Neural crest cell (in vitro differentiated cells): ENCODE data around the gene STAB2. TPM values are rescaled to one million over a fixed set of nuclear protein-coding genes. Genes with fewer than 3 reads are reported as not detected.

ENCODE experiments used
- DNase-seq: peaks from one replicate; pipeline ENCODE4 v3.0.0; 2021; ENCODE audit warnings: low read depth, mixed read lengths, low spot score
- H3K27ac Mint-ChIP-seq: one replicate; pipeline ENCODE4 v1.8.0; 2021; ENCODE audit warnings: mild to moderate bottlenecking, mixed read lengths; ENCODE audit not compliant: unreplicated experiment
- H3K27me3 Mint-ChIP-seq: 2 replicates; pipeline ENCODE4 v1.8.0; 2021; ENCODE audit warnings: low read depth, mild to moderate bottlenecking, mixed read lengths
- H3K36me3 Mint-ChIP-seq: 2 replicates; pipeline ENCODE4 v1.8.0; 2021; ENCODE audit warnings: low read depth, mild to moderate bottlenecking, mixed read lengths
- H3K4me1 Mint-ChIP-seq: 2 replicates; pipeline ENCODE4 v1.8.0; 2021; ENCODE audit warnings: mixed read lengths
- H3K4me3 Mint-ChIP-seq: one replicate; pipeline ENCODE4 v1.8.0; 2021; ENCODE audit warnings: mild to moderate bottlenecking, mixed read lengths
- H3K9me3 Mint-ChIP-seq: 2 replicates; pipeline ENCODE4 v1.8.0; 2021; ENCODE audit warnings: mixed read lengths
- CTCF ChIP-seq: fragments of 200-600 bp; sonication (generic); conservative IDR thresholded peaks from 2 replicates; pipeline ENCODE4 v1.5.0; 2021; ENCODE audit warnings: antibody characterized with exemption, mild to moderate bottlenecking
- total RNA-seq: library from RNA; stranded (reverse); gene quantifications from 2 replicates; pipeline ENCODE4 v1.2.1, GENCODE V29; 2021

The STAB2 gene
- total RNA-seq, 1 donor from 2014 or later: not detected

GRCh38 chr12:103688376-103689063, 101.4 kb downstream of the STAB2 start:
- Mint-ChIP-seq H3K4me3 (no peak overlapping the region), H3K27me3 (no peaks in the 10 kb centered on the region), H3K4me1 (no peaks in the 10 kb centered on the region), H3K9me3 (no peaks in the 10 kb centered on the region), H3K36me3 (no peaks in the 10 kb centered on the region), H3K27ac (no peak overlapping the region)
- DNase-seq: no peak
- TF ChIP-seq CTCF: no peak

- no peak overlapping the region for H3K27ac Mint-ChIP-seq
- no peaks in the 10 kb centered on the region for H3K4me1 Mint-ChIP-seq
- no peaks in the 10 kb centered on the region for H3K9me3 Mint-ChIP-seq
- no peaks in the 10 kb centered on the region for H3K36me3 Mint-ChIP-seq
- DNase-seq: no peak
- no peak for TF ChIP-seq CTCF
- no peak overlapping the region for H3K4me3 Mint-ChIP-seq
- no peaks in the 10 kb centered on the region for H3K27me3 Mint-ChIP-seq
These were observed 103.4 kb downstream of the STAB2 start for GRCh38 chr12:103690426-103690825.

- no peak for TF ChIP-seq CTCF
- DNase-seq: no peak
- H3K27ac Mint-ChIP-seq: no peak overlapping the region
- H3K4me3 Mint-ChIP-seq: no peak overlapping the region
- no peaks in the 10 kb centered on the region for H3K9me3 Mint-ChIP-seq
- no peaks in the 10 kb centered on the region for H3K4me1 Mint-ChIP-seq
- H3K27me3 Mint-ChIP-seq: no peaks in the 10 kb centered on the region
- no peaks in the 10 kb centered on the region for H3K36me3 Mint-ChIP-seq
These were observed 104.0 kb downstream of the STAB2 start for GRCh38 chr12:103691063-103691462.

- Mint-ChIP-seq H3K9me3 (no peaks in the 10 kb centered on the region), H3K4me3 (no peak overlapping the region), H3K36me3 (no peaks in the 10 kb centered on the region), H3K27ac (no peak overlapping the region), H3K27me3 (peaks cover 24% of the 10 kb centered on the region), H3K4me1 (no peaks in the 10 kb centered on the region)
- DNase-seq: no peak
- TF ChIP-seq CTCF: no peak
These were observed 109.0 kb downstream of the STAB2 start for GRCh38 chr12:103696101-103696500.

GRCh38 chr12:103697971-103698751, 111.1 kb downstream of the STAB2 start:
- TF ChIP-seq CTCF: no peak
- H3K9me3 Mint-ChIP-seq: no peaks in the 10 kb centered on the region

More at GRCh38 chr12:103697971-103698751, 111.1 kb downstream of the STAB2 start:
- Mint-ChIP-seq H3K27ac (no peak overlapping the region), H3K4me3 (no peak overlapping the region), H3K36me3 (no peaks in the 10 kb centered on the region), H3K4me1 (no peaks in the 10 kb centered on the region), H3K27me3 (peaks cover 24% of the 10 kb centered on the region)
- DNase-seq: no peak
